B cell (primary cell): ENCODE measurements around the gene ELFN2. TPM values are rescaled to one million over a fixed set of nuclear protein-coding genes. Genes with fewer than 3 reads are reported as not detected.

Experiments
- ATAC-seq: fragments of 200-7000 bp; cut with Tn5 transposase; one replicate; pipeline ENCODE4 v1.10.0; 2021; ENCODE audit warnings: low read depth, mild to moderate bottlenecking, moderate number of reproducible peaks, moderate library complexity
- CTCF ChIA-PET: fragments of 350-600 bp; sonication (Branson Sonifier 250); formaldehyde crosslinking; loops from one replicate; lab custom pipeline; 2021; ENCODE audit warnings: antibody characterized with exemption, inconsistent platforms; lab: Charles Lee
- POLR2A ChIA-PET: fragments of 350-600 bp; sonication (Branson Sonifier 250); formaldehyde crosslinking; loops from one replicate; lab custom pipeline; 2021; ENCODE audit warnings: antibody characterized with exemption; lab: Charles Lee
- DNase-seq: peaks from one replicate; pipeline ENCODE4 v3.0.0; 2013
- H2AFZ ChIP-seq: 2 replicates; pipeline ENCODE4 v1.6.1; 2012; ENCODE audit warnings: mild to moderate bottlenecking, low read depth, low read length; ENCODE audit not compliant: insufficient read depth, poor library complexity, severe bottlenecking
- H3K27ac ChIP-seq, 2 donors: 1 replicate in 1 of 2; 2 replicates in 1 of 2; pipeline ENCODE4 v1.5.1; 2012 to 2013; ENCODE audit warnings: low read length in 2 of 2, mild to moderate bottlenecking in 2 of 2, moderate library complexity in 1 of 2
- H3K27me3 ChIP-seq, 4 experiments: fragments of 200-600 bp in 1 of 4; sonication (generic) in 1 of 4; replicated peaks in 1 of 4; 1 replicate in 2 of 4; 2 replicates in 2 of 4; pipeline versions ENCODE4 v1.6.1 to v1.7.0; 2013 to 2016; ENCODE audit warnings: low read length in 3 of 4, mild to moderate bottlenecking in 2 of 4, mixed read lengths in 1 of 4, moderate library complexity in 1 of 4; ENCODE audit not compliant: insufficient read depth in 4 of 4, control insufficient read depth in 3 of 4; ENCODE audit errors: control extremely low read depth in 1 of 4
- H3K36me3 ChIP-seq, 2 experiments: replicated peaks in 1 of 2; 1 replicate in 1 of 2; 2 replicates in 1 of 2; pipeline versions ENCODE4 v1.6.1 to v1.7.1; 2013; ENCODE audit warnings: low read length in 1 of 2; ENCODE audit not compliant: insufficient read depth in 2 of 2, control insufficient read depth in 1 of 2; ENCODE audit errors: control extremely low read depth in 1 of 2, extremely low read depth in 1 of 2
- H3K4me1 ChIP-seq, 2 donors: fragments of 200-600 bp in 1 of 2; sonication (generic) in 1 of 2; 1 replicate in 1 of 2; 2 replicates in 1 of 2; pipeline versions ENCODE4 v1.5.1 to v1.6.1; 2013 to 2017; ENCODE audit warnings: low read length in 2 of 2; ENCODE audit not compliant: control insufficient read depth in 2 of 2, insufficient read depth in 2 of 2
- H3K4me2 ChIP-seq: replicated peaks from 2 replicates; pipeline ENCODE3; 2012; ENCODE audit warnings: mild to moderate bottlenecking, low read depth, low read length; ENCODE audit not compliant: poor library complexity, severe bottlenecking
- H3K4me3 ChIP-seq, 5 experiments: fragments of 200-600 bp in 1 of 5; sonication (generic) in 1 of 5; 1 replicate in 3 of 5; 2 replicates in 2 of 5; pipeline versions ENCODE4 v1.5.1 to v1.7.0; 2011 to 2016; ENCODE audit warnings: low read length in 4 of 5, mild to moderate bottlenecking in 4 of 5, low read depth in 2 of 5, control low read depth in 1 of 5, moderate library complexity in 1 of 5; ENCODE audit not compliant: insufficient read depth in 1 of 5; ENCODE audit errors: control extremely low read depth in 1 of 5, extremely low read depth in 1 of 5
- H3K79me2 ChIP-seq: fragments of 200-600 bp; sonication (generic); one replicate; pipeline ENCODE4 v1.6.0; 2016; ENCODE audit warnings: low read length; ENCODE audit not compliant: control insufficient read depth, insufficient read depth
- H3K9ac ChIP-seq: fragments of 200-600 bp; sonication (generic); 2 replicates; pipeline ENCODE4 v1.6.1; 2017; ENCODE audit warnings: mild to moderate bottlenecking, low read length, moderate library complexity
- H3K9me3 ChIP-seq, 3 donors: one replicate each; pipeline versions ENCODE4 v1.6.1 to v1.7.1; 2013; ENCODE audit warnings: low read length in 2 of 3; ENCODE audit not compliant: control insufficient read depth in 2 of 3, insufficient read depth in 1 of 3; ENCODE audit errors: control extremely low read depth in 1 of 3
- H4K20me1 ChIP-seq: 2 replicates; pipeline ENCODE4 v1.6.0; 2012; ENCODE audit warnings: mild to moderate bottlenecking, low read length; ENCODE audit not compliant: insufficient read depth, control insufficient read depth, poor library complexity, severe bottlenecking
- H3K27ac Mint-ChIP-seq: one replicate; pipeline ENCODE4 v1.8.0; 2021; ENCODE audit warnings: mixed read lengths
- H3K27me3 Mint-ChIP-seq: one replicate; pipeline ENCODE4 v1.8.0; 2021; ENCODE audit warnings: mixed read lengths
- H3K4me1 Mint-ChIP-seq: one replicate; pipeline ENCODE4 v1.8.0; 2021; ENCODE audit warnings: mixed read lengths
- H3K4me3 Mint-ChIP-seq: one replicate; pipeline ENCODE4 v1.8.0; 2021; ENCODE audit warnings: mixed read lengths
- H3K9me3 Mint-ChIP-seq: one replicate; pipeline ENCODE4 v1.8.0; 2022; ENCODE audit warnings: mixed read lengths; ENCODE audit not compliant: insufficient read depth
- EZH2 ChIP-seq: IDR thresholded peaks from 2 replicates; pipeline ENCODE4 v1.6.1; 2012; ENCODE audit warnings: borderline replicate concordance, low read depth, mild to moderate bottlenecking, moderate library complexity, low read length; ENCODE audit not compliant: insufficient read depth, poor library complexity, severe bottlenecking
- WGBS: methylation state at CpG from one replicate; pipeline ENCODE4 v1.1.5; 2013; ENCODE audit warnings: missing lambda C conversion rate; ENCODE audit not compliant: insufficient coverage; 5-methylcytosine and 5-hydroxymethylcytosine counted together
- intact Hi-C: fragments of 100-400 bp; cut with micrococcal nuclease; formaldehyde crosslinking; loops from one replicate; pipeline ENCODE4 v1.10.0; 2022
- polyA plus RNA-seq: library from polyadenylated mRNA; depleted of rRNA; stranded (reverse); fragments of >200 nt; gene quantifications from 2 replicates; pipeline ENCODE4 v1.2.3, GENCODE V29; 2012
- total RNA-seq, 2 donors: library from RNA; stranded (reverse); fragments of 120-200 nt in 1 of 2; gene quantifications; 1 replicate in 1 of 2; 2 replicates in 1 of 2; pipeline versions ENCODE4 v1.2.3 to v1.2.4, GENCODE V29; 2013 to 2022
- TF ChIP-seq, protein P1 (sequence below): fragments of 200-600 bp; IDR thresholded peaks from one replicate; pipeline ENCODE4 v1.8.0; 2022; ENCODE audit warnings: antibody characterized with exemption, mild to moderate bottlenecking

Gene ELFN2
- total and polyA plus RNA-seq, 2 donors (not counting 1 experiment from before 2014, with no cell fraction given): 0.07 to 0.12 TPM

- intact Hi-C loops: no loop called here
- H3K9me3 Mint-ChIP-seq: peaks cover 8% of the 10 kb centered on the region
- Histone ChIP-seq H3K9ac (no peak overlapping the region), H4K20me1 (no peaks in the 10 kb centered on the region), H2AFZ (no peak overlapping the region), H3K27ac (no peak overlapping the region), H3K4me1 (no peaks in the 10 kb centered on the region), H3K9me3 (peaks cover 0 to 8% (median 3%) of the 10 kb centered on the region in 3 donors), H3K4me2 (no peak overlapping the region), H3K36me3 (no peaks in the 10 kb centered on the region), H3K79me2 (no peaks in the 10 kb centered on the region), H3K4me3 (no peak overlapping the region), H3K27me3 (peaks cover 0 to 8% (median 0%) of the 10 kb centered on the region in 4 experiments)
- no peaks in the 10 kb centered on the region for H3K4me1 Mint-ChIP-seq
- WGBS: 50% methylated on average over 1 of the region's 2 CpGs
- DNase-seq (no peak), ATAC-seq (no peak)
- TF ChIP-seq EZH2: no peak
- TF ChIP-seq, protein P1, sequence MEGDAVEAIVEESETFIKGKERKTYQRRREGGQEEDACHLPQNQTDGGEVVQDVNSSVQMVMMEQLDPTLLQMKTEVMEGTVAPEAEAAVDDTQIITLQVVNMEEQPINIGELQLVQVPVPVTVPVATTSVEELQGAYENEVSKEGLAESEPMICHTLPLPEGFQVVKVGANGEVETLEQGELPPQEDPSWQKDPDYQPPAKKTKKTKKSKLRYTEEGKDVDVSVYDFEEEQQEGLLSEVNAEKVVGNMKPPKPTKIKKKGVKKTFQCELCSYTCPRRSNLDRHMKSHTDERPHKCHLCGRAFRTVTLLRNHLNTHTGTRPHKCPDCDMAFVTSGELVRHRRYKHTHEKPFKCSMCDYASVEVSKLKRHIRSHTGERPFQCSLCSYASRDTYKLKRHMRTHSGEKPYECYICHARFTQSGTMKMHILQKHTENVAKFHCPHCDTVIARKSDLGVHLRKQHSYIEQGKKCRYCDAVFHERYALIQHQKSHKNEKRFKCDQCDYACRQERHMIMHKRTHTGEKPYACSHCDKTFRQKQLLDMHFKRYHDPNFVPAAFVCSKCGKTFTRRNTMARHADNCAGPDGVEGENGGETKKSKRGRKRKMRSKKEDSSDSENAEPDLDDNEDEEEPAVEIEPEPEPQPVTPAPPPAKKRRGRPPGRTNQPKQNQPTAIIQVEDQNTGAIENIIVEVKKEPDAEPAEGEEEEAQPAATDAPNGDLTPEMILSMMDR: no peak
- H3K27me3 Mint-ChIP-seq: peaks cover 15% of the 10 kb centered on the region
- POLR2A ChIA-PET: no interaction called here
- H3K4me3 Mint-ChIP-seq: no peak overlapping the region
- CTCF ChIA-PET: interaction anchor here (1.1 to 1.6 kb wide), 2 partner anchors 10 to 124 kb away, joined by 3 to 7 read pairs; no protein-coding TSS in a partner anchor
- H3K27ac Mint-ChIP-seq: no peak overlapping the region
Measured at GRCh38 chr22:37442537-37442936, 15.3 kb upstream of the ELFN2 start.

DNA sequence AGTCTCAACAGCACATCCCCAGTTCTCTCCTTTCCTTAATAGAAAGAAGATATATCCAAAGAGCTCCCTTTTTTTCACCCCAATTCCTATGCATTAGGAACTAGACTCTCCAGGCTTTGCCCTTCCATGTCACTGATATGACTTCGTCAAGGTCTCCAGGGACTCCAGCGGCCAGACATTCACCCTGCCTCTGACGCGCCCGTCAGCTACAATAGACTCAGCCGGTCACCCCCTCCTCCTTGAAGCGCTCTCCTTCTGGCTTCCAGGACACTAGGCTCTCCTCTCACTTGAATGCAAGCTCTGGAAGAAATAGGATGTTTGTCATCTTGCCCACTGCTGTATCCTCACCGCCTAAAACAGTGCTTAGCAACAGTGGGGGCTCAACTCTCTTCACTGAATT lies 14.9 kb upstream of the ELFN2 start:
- Histone ChIP-seq H3K9ac (no peak overlapping the region), H3K27ac (no peak overlapping the region), H2AFZ (no peak overlapping the region), H3K4me2 (no peak overlapping the region), H4K20me1 (no peaks in the 10 kb centered on the region), H3K4me1 (no peaks in the 10 kb centered on the region), H3K36me3 (no peaks in the 10 kb centered on the region), H3K4me3 (no peak overlapping the region), H3K27me3 (peaks cover 0 to 5% (median 0%) of the 10 kb centered on the region in 4 experiments), H3K79me2 (no peaks in the 10 kb centered on the region), H3K9me3 (peaks cover 0 to 8% (median 3%) of the 10 kb centered on the region in 3 donors)
- WGBS: 91% methylated on average over 7 of the region's 8 CpGs
- ATAC-seq (no peak), DNase-seq (no peak)
- intact Hi-C loops: no loop called here
- ChIA-PET POLR2A (no interaction called here), CTCF (interaction anchor here (1.1 to 1.6 kb wide), 2 partner anchors 11 to 124 kb away, joined by 3 to 7 read pairs; no protein-coding TSS in a partner anchor)
- H3K4me3 Mint-ChIP-seq: no peak overlapping the region
- no peak overlapping the region for H3K27ac Mint-ChIP-seq
- no peak for TF ChIP-seq EZH2
- TF ChIP-seq, protein P1: no peak
- no peaks in the 10 kb centered on the region for H3K4me1 Mint-ChIP-seq
- H3K9me3 Mint-ChIP-seq: peaks cover 8% of the 10 kb centered on the region
- peaks cover 18% of the 10 kb centered on the region for H3K27me3 Mint-ChIP-seq
